HG03571 (cell line): ENCODE results near the gene IL34.
"Not testable (repeated sequence)": the region's sequence is repeated elsewhere in the genome, so short reads cannot be mapped to it uniquely, and the experiment has no call there.

Source experiments
- ATAC-seq: cut with Tn5 transposase; IDR thresholded peaks from one replicate; pipeline ENCODE4 v1.9.1; 2021; ENCODE audit not compliant: unreplicated experiment

The IL34 gene

DNA sequence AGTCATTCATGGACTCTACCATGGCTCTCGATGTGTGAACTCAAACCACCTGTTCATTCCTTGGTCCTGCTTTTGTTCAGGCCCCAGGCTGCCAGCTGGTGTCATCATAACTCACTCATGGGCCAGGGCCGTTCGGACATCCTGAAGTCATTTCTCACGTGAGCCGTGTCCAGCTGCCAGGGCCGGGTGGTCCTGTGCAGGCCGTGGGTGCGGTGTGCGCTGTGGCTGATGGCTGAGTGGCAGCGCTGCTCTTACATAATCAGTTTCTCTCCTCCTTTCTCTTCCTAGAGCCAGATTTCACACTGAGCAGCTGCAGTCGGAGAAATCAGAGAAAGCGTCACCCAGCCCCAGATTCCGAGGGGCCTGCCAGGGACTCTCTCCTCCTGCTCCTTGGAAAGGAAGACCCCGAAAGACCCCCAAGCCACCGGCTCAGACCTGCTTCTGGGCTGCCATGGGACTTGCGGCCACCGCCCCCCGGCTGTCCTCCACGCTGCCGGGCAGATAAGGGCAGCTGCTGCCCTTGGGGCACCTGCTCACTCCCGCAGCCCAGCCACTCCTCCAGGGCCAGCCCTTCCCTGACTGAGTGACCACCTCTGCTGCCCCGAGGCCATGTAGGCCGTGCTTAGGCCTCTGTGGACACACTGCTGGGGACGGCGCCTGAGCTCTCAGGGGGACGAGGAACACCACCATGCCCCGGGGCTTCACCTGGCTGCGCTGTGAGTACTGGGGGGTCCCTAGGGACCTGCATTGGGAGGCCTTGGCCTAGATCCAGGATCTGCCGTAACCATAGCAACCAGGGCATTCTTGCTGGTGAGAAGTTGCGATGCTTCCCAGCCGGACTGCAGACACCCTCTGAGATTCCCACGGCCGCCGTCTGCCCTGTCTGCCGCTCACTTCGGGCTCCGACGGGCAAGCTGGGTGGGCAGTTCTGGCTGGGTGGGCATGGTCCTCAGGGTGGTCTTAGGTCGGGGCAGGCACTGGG lies at the start of gene IL34:
IL34 (plus strand) TSS at position 300 of the 982 bp plus-strand sequence; CDS start at position 689, 389 bp downstream.
- no peak for ATAC-seq

DNA sequence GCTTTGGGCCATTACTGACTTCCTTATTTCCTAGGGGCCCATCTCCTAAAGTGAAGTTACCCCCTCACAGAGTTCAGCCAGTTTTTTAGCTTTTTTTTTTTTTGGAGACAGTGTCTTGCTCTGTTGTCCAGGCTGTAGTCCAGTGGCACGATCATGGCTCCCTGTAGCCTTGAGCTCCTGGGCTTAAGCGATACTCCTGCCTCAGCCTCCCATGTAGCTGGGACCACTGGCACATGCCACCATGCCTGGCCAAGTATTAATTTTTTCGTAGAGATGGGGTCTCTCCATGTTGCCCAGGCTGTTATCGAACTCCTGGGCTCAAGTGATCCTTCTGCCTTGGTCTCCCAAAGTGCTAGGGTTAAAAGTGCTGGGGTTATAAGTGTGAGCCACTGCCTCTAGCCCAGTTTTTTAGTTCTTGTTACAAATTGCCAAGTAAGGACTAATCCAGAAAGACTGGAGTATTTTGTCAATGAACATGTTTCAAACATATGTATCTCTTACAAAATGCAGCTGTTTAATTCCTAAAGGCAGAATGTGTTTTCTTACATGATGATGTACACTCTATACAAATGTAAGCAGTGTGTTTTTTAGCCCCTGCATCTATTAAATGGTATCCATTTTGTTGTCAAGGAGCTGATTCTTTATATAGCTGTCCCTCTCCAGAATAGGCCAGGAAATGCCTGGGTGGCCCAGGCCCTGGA lies 49.1 kb upstream of the IL34 start:
- ATAC-seq, result no peak

DNA sequence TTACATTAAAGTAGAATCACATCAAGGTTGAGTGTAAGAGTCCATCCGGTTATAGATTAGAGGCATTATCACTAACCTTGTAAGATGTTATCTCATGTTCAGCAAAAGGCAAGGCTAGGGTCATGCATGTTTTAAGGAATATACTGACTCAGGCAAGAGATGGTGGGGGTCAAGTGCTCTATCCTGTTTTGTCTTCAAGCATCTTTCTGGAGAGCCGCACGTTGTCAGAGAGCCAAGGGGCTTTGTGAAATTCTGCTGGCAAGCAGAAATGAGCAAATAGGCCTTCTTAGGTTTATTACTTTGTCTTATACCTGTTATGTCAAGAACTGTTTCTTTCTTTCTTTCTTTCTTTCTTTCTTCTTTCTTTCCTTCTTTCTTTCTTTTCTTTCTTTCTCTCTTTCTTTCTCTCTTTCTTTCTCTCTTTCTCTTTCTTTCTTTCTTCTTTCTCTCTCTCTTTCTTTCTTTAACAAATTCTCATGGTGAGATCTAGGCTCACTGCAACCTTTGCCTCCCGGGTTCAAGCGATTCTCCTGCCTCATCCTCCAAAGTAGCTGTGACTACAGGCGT lies 47.3 kb upstream of the IL34 start:
- no peak for ATAC-seq

DNA sequence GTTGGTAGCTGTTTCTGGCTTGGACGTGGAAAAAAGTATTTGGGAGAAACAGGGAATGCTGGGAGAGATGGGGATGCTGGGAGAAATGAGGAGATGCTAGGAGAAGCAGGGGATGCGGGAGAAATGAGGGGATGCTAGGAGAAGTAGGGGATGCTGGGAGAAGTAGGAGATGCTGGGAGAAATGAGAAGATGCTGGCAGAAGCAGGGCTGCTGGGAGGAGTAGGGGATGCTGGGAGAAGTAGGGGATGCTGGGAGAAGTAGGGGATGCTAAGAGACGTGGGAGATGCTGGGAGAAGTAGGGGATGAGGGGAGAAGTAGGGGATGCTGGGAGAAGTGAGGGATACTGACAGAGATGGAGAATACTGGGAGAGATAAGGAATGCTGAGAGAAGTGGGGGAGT lies 45.6 kb upstream of the IL34 start:
- no peak for ATAC-seq

DNA sequence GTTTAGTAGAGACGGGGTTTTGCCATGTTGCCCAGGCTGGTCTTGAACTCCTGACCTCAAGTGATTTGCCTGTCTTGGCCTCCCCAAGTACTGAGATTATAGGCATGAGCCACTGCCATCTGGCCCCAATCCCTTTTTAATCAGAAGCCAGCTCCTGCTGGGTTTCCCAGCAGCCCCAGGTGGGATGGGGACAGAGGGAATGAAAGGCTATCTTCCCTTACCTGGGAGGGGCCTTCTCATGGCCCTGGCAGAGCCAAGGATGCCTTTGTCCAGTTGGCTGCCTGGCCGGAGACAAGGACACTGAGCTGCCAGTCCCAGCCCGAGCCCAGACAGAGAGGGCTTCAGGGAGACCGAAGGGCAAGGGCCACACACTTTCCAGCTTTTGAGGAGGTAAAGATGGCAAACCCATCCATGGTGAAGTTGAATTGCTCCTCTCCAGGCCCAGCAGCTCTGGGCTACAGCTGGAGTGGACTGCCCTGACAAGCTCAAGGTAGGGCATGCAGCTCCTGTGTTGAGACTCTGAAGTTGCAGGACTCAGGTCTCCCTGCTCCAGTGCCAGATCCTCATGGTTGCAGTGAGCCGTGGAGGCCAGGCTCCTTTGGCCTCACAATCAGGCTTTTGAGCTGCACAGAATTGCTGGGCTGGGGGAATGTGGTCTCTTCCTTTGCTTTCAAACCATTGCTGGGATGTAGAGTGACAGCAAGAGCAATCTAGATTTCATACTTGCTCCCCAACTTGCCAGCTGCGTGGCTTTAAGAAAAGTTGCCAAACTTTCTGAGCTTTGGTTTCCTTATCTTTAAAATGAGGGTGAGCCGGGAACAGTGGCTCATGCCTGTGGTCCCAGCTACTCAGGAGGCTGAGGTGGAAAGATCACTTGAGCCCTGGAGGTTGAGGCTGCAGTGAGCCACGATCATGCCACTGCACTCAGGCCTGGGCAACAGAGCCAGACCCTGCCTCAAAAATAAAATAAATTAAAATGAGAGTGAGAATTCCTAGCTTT lies 44.5 kb upstream of the IL34 start:
- no peak for ATAC-seq

DNA sequence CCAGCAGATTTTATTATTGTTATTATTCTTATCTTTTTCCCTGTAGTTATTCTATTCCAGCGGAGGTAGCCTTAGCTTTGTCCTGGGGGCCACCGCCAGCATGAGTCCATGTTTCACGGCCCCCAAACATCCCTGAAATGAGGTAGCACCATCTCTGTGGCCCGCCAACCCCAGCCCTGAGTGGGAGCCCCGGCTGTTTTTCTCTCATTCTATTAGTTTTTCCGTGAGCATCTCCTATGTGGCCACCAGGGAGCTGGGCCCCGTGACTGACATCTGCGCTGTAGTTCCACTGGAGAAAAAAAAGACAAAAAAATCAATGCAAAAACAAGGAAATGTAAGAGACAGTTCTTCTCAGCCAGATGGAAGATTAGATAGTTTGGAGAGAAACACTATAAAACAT lies 43.5 kb upstream of the IL34 start:
- ATAC-seq, result no peak

DNA sequence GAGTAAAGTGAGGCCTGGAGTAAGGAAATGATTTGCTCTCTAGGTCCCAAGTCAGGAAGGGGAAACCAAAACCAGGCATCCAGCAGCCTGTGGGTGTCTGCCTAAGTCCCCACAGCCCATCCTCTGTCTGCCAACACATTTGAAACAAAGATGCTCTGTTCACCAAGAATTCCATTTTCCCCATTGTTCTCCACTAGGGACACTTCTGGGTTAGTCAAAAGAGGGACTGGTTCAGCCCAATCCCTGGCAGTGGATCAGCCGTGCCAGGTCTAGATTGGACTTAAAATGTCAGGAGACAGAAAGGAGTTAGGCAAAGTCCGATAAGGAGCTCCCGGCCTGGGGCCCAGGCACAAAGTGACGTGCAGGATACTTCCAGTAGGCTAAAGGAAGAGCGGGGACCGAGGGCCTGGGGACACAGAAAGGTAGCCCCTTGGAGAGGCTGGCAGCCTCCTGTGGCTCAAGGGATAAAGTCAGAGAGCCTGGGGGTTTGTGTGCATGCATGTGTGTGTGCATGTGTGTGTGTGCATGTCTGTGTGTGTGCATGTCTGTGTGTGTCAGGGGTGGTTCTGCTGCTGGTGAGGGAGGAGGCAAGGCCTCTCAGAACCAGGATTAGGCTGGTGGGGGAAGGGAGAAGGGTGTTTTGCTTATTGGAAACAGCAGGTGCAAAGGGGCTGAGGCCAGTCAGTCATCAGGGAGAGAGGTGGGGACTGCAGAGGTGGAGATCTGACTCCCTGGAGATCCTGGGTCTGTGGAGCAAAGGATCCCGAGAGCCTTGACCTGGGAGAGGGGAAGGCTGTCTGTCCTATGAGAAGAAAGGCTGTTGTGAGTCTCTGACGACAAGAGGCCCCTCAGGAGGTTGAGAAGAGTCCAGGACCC lies 41.7 kb upstream of the IL34 start:
- ATAC-seq, result no peak

DNA sequence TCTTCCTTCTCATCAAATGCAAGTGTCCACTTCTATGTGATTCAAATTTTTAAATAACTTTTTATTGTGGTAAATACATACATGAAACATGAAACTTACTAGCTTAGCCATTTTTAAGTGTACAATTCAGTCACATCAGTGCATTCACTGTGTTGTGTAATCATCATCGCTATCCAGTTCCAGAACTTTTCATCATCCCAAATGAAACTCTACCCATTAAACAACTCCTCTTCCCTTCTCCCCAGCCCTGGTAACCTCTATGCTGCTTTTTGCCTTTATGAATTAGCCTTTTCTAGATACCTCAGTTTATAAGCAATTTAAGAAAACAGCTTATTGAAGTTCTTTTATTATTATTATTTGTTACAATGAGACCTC lies 41.1 kb upstream of the IL34 start:
- ATAC-seq, result no peak

DNA sequence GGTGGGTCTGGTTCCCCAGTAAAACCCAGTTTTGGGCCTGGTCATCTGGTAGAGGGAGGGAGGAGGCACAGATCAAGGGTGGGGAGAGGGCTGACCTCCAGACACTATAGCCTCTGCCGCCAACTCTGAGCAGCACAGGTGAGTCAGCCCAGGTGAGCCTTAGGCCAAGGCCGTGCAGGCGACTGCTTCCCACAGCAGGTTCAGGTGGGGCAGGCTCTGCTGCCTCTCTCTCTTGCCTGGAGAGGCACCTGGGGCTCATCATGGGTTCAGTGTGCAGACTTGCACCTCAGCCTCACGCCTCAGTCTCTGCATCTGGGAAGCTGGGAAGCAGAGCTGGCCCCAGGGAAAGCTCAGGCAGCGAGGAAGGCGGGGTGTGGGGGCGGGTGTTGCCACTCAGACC lies 37.8 kb upstream of the IL34 start:
- ATAC-seq, result no peak

DNA sequence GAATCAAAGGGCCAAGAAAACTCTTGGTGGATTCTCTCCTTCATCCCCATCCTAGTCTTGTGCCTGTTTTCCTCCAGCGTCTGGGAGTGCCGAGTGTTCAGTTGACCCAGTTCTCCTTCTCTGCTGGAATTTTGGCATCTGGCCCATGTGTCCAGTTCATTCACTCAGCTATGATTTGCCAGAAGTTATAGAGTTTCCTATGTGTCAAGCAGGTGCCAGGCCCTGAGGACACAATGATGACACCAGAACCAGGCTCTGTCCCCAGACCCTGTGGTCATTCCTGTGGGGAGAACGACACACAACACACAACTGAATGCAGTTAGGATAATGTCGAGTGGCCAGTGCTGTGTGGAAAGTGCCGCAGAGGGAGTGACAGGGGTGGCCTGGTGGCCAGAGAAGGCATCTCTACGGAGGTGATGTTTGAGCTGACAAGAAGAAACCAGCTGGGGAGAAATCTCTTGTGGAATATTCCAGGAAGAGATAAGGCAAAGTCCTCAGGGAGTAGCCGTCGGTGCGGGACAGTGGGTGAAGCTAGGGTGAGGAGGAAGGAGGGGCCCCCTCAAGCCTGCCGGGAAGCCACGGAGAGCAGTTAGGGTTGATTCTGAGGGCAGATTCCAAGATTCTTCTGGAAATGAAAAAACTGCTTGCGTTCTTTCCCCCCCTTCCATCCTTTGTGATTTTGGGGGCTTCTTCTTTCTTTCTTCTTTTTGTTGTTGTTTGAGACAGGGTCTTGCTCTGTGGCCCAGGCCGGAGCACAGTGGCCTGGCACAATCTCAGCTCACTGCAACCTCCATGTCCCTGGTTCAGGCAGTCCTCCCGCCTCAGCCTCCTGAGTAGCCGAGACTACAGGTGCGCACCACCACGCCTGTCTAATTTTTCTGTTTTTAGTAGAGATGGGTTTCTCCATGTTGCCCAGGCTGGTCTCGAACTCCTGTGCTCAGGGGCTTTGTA lies 35.8 kb upstream of the IL34 start:
- no peak for ATAC-seq

DNA sequence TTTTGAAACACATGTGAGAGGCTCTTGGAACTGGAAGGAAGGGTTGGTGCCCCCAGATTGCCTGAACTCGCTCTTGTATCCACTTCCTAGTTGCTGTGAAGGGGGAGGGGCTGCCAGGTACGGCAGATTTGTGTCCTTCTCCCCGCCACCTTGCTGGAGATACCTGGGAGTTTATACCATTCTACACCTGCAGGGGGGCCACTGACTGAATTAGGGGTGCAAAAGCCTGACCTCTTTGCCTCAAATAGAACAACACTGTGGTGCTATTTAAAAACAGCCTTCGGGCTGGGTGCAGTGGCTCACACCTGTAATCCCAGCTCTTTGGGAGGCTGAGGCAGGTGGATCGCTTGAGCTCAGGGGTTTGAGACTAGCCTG lies 35.1 kb upstream of the IL34 start:
- no peak for ATAC-seq

DNA sequence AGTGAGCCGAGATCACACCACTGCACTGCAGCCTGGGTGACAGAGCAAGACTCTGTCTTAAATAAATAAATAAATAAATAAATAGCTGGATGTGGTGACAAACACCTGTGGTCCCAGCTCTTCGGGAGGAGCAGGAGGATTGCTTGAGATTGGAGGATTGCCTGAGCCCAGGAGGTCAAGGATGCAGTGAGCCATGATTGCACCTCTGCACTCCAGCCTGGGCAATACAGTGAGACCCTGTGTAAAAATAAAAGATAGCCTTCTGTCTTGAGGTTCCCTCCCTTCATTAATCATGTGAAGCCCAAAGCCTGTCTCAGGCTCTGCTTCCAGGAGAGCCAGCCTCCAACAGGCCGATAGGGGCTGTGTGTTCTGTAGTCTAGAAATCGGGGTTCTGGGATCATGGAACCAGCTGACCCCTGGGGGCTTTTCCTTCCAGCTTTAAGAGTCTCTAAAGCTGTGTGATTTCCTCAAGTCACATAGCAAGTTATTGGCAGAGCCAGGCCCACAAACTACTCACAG lies 34.5 kb upstream of the IL34 start:
- ATAC-seq, result no peak

DNA sequence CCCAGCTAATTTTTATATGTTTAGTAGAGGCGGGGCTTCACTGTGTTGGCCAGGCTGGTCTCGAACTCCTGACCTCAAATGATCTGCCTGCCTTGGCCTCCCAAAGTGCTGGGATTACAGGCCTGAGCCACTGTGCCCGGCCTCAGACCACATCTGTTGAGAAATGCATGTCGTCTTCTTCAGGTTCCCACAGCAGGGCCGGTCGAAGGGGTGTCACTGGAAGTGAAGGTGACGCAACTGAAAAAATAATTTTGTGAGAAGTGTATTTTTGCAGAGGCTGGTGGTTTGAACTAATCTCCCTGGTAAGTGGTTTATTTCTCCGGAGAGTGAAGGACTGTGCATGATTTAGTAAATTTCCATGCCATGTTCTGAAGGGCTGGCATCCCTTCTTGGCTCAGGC lies 33.4 kb upstream of the IL34 start:
- ATAC-seq, result no peak

DNA sequence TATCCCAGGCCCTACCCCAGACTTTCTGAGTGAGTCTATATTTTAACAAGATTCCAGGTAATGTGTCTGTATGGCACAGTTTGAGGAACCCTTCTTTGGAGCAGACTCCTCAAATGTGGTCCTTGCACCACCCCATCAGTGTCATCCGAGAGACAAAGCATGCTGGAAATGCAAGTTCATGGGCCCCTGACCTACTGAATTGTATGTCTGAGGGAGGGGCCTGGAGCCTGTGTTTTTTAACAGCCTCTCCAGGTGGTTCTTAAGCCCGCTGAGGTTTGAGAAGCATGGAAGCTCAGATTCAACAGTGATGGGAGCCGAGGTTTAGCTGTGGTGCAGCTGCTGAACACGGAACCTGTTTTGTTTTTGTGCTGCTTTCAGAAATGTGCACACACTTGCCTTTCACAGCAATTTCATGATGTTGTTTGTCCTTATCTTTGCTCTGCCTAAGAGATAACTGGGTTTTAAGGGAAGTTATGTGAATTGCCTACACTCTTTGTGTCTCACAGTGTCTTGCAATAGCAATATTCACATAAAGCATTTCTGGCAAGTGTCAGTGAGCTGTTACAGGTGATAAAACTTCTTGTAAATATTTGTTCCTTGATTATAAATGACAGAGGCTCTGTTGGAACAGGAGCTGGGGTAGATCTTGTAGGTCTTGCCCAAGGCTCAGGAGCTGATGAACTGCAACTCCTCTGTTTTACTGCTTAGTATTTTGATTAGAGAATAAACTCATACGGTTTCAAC lies 32.0 kb upstream of the IL34 start:
- no peak for ATAC-seq

DNA sequence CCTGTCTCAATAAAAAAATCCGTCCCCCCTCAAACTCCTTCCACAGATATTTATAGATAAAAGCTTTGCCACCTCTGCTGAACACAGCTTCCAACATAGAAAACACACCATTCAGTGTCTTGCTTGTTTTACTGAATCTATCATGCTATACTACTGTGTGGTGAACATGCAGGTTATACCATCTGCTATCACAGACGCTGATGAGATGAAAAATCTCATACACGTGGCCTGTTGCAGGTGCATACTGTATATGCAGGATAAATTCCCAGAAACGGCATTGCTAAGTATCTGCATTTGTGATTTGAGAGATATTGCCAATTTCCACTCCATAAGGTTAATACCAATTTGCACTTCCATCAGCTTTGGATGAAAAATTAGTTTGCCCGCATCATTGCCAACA lies 30.4 kb upstream of the IL34 start:
- no peak for ATAC-seq

DNA sequence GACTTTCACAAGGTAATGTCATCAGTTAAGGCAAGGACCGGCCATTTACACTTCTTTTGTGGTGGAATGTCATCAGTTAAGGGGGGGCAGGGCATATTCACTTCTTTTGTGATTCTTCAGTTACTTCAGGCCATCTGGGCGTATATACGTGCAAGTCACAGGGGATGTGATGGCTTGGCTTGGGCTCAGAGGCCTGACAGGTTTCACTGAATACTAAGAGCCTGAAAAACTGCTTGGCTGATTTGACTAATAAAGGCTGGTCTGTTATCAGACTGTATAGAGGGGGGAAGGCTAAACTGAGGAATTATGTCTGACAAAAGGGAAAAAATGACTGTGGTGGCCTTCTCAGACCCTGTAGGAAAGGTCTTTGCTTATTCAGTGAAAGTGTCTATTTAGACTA lies 24.5 kb upstream of the IL34 start:
- not testable (repeated sequence) for ATAC-seq

DNA sequence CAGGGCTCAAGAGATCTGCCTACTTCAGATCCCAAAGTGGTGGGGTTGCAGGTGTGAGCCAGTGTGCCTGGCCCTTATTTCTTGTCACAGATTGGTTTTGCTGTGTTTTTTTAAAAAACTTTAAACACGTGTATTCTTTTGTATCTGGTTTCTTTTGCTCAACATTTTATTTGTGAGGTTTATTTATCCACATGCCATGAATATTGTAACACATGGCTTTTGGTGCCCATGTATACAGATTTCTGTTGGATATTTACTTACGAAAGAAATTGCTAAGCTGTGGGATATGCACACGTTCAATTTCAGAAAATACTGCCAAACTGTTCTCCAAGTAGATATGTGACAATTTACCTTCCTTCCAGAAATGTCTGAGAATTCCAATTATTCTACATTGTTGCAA lies 18.7 kb upstream of the IL34 start:
- ATAC-seq, result no peak
